Right lobe of liver (tissue), 6 donors: ENCODE results near the gene ZNF467. TPM values are rescaled to one million over a fixed set of nuclear protein-coding genes. Genes with fewer than 3 reads are reported as not detected.
A peak's percentile ranks its signal among the peaks of the same experiment; 100 is the strongest.

Source experiments
- ATAC-seq, 4 donors: fragments of 200-7000 bp; cut with Tn5 transposase; one replicate each; pipeline ENCODE4 v1.9.1; 2020; ENCODE audit warnings: mild to moderate bottlenecking in 4 of 4, moderate library complexity in 4 of 4
- DNase-seq, 3 donors: peaks; one replicate each; pipeline ENCODE4 v3.0.0-alpha.2; 2020
- H3K27ac ChIP-seq, 3 donors: fragments of 200-600 bp; one replicate each; pipeline ENCODE4 v1.8.0; 2022
- H3K27me3 ChIP-seq, 2 donors: fragments of 200-600 bp; one replicate each; pipeline ENCODE4 v1.8.0; 2022
- H3K36me3 ChIP-seq, 4 donors: fragments of 200-600 bp; sonication (generic) in 1 of 4; one replicate each; pipeline versions ENCODE4 v1.5.1 to v1.8.0; 2017 to 2022; ENCODE audit warnings: control low read depth in 1 of 4
- H3K4me1 ChIP-seq, 4 donors: fragments of 200-600 bp; sonication (generic) in 1 of 4; one replicate each; pipeline versions ENCODE4 v1.5.1 to v1.8.0; 2017 to 2022; ENCODE audit warnings: control low read depth in 1 of 4
- H3K4me3 ChIP-seq, 3 donors: fragments of 200-600 bp; one replicate each; pipeline ENCODE4 v1.8.0; 2022
- H3K9me3 ChIP-seq, 4 donors: fragments of 200-600 bp; sonication (generic) in 1 of 4; one replicate each; pipeline versions ENCODE4 v1.5.1 to v1.8.0; 2017 to 2022; ENCODE audit warnings: control low read depth in 1 of 4
- CTCF ChIP-seq, 4 donors: fragments of 200-600 bp in 3 of 4; fragments of 450-650 bp in 1 of 4; IDR thresholded peaks; one replicate each; pipeline versions ENCODE4 v1.5.1 to v1.8.0; 2016 to 2022; ENCODE audit warnings: antibody characterized with exemption in 4 of 4, mild to moderate bottlenecking in 2 of 4
- POLR2A ChIP-seq: fragments of 450-650 bp; IDR thresholded peaks from one replicate; pipeline ENCODE4 v1.6.1; 2017; ENCODE audit warnings: antibody characterized with exemption, mild to moderate bottlenecking
- WGBS: methylation state at CpG from one replicate; pipeline ENCODE4 v1.1.6; 2018; ENCODE audit warnings: low coverage, low lambda C conversion rate; ENCODE audit not compliant: insufficient coverage; ENCODE audit errors: missing lambda C conversion rate; 5-methylcytosine and 5-hydroxymethylcytosine counted together
- intact Hi-C, 2 donors: fragments of 100-400 bp; cut with DNase I; formaldehyde crosslinking; loops; one replicate each; pipeline versions ENCODE4 v1.11.2 to v1.14.1; 2022
- total RNA-seq, 6 experiments: library from RNA; depleted of rRNA in 2 of 6; stranded (reverse); fragments of >200 nt in 2 of 6; fragmentation: NEBNext Ultra II Directional in 3 of 6; extraction: Animal tissue kit (Norgen Biotek cat#: 25700) in 3 of 6; gene quantifications; one replicate each; pipeline versions ENCODE4 v1.1.0 to v1.2.4, GENCODE V29; 2016 to 2023
- donor health status: DM: no; HTN: yes; CAD: no.
- donor health status: DM: no; HTN: no; CAD: no.
- donor health status: DM: no; HTN: no; CAD: no.
- donor health status: DM: no; HTN: yes; CAD: no.
- donor health status: DM: no; HTN: yes; CAD: no.

ZNF467 gene
- total RNA-seq, 6 experiments from 2014 or later: 3.6 to 14.6 (median 5.8) TPM

- Histone ChIP-seq H3K36me3 (no peaks in the 10 kb centered on the region), H3K4me3 (no peak overlapping the region), H3K9me3 (no peaks in the 10 kb centered on the region), H3K27ac (no peak overlapping the region), H3K27me3 (no peaks in the 10 kb centered on the region), H3K4me1 (peaks cover 0 to 10% (median 4%) of the 10 kb centered on the region in 4 donors)
- WGBS: 83% methylated on average over 3 of the region's 7 CpGs
- intact Hi-C loops: no loop called here
- ATAC-seq: no peak
- TF ChIP-seq POLR2A: no peak
- DNase-seq: peak in 1 of 3 donors; percentile 39
Measured at GRCh38 chr7:149819961-149820340, 46.6 kb upstream of the ZNF467 start.

DNA sequence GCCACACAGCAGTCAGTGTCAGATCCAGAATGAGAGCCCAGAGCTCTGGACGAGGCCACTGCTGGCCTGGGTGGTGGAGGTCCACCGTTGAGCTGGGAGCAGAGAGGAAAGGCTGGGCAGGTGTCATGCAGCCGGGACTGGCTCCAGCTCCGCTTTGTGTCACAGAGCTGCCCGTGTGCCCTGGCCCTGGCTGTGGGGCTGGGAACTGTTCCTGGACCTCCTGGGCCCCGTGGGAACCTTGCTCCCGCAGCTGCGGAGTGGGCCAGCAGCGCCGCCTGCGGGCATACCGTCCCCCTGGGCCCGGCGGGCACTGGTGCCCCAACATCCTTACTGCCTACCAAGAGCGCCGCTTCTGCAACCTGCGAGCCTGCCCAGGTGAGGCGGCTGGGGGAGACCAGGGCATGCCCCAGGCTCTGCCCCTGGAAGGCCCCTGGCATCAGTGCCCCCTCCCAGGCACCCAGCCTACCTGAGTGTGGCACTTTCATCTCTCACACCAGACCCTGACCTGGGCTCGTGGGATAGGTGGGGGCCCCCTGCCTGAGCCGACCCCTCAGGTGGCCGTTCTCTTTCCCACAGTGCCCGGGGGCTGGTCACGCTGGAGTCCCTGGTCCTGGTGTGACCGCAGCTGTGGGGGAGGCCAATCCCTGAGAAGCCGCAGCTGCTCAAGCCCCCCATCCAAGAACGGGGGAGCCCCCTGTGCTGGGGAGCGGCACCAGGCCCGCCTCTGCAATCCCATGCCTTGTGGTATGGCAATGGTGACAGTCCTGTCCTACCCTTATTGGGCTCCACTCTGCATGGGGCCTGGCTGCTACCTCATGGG lies 46.0 kb upstream of the ZNF467 start:
- intact Hi-C loops: no loop called here
- ATAC-seq (no peak), DNase-seq (peak in 2 of 3 donors; percentile 14 to 39)
- TF ChIP-seq CTCF (IDR thresholded peaks at IDR 0.05) (no peak), POLR2A (no peak)
- Histone ChIP-seq H3K4me3 (no peak overlapping the region), H3K4me1 (peaks cover 0 to 10% (median 4%) of the 10 kb centered on the region in 4 donors), H3K9me3 (no peaks in the 10 kb centered on the region), H3K27ac (no peak overlapping the region), H3K27me3 (no peaks in the 10 kb centered on the region), H3K36me3 (no peaks in the 10 kb centered on the region)
- no CpG with 5 or more reads among the region's 28 CpGs for WGBS

- Histone ChIP-seq H3K36me3 (no peaks in the 10 kb centered on the region), H3K27me3 (no peaks in the 10 kb centered on the region), H3K27ac (no peak overlapping the region), H3K4me1 (peaks cover 0 to 10% (median 4%) of the 10 kb centered on the region in 4 donors), H3K4me3 (no peak overlapping the region), H3K9me3 (no peaks in the 10 kb centered on the region)
- ATAC-seq (no peak), DNase-seq (peak in 2 of 3 donors; percentile 11 to 46)
- TF ChIP-seq CTCF (IDR thresholded peaks at IDR 0.05) (no peak), POLR2A (no peak)
- intact Hi-C loops: no loop called here
- no CpG with 5 or more reads among the region's 9 CpGs for WGBS
Measured at GRCh38 chr7:149818536-149818840, 45.1 kb upstream of the ZNF467 start.

- peak in 1 of 3 donors; percentile 50 for DNase-seq
- Histone ChIP-seq H3K4me3 (no peak overlapping the region), H3K27ac (no peak overlapping the region), H3K36me3 (no peaks in the 10 kb centered on the region), H3K27me3 (no peaks in the 10 kb centered on the region), H3K9me3 (no peaks in the 10 kb centered on the region), H3K4me1 (peaks cover 0 to 10% (median 4%) of the 10 kb centered on the region in 4 donors)
- intact Hi-C loops: no loop called here
- no peak for ATAC-seq
- no peak for TF ChIP-seq CTCF (IDR thresholded peaks at IDR 0.05)
- no peak for TF ChIP-seq POLR2A
- WGBS: no CpG with 5 or more reads among the region's 23 CpGs
Measured at GRCh38 chr7:149817836-149818535, 44.6 kb upstream of the ZNF467 start.

- DNase-seq: peak in 1 of 3 donors; percentile 46
- ATAC-seq: no peak
- no peak overlapping the region for H3K27ac ChIP-seq
Measured at GRCh38 chr7:149817301-149817771, 43.9 kb upstream of the ZNF467 start.

More at GRCh38 chr7:149817301-149817771, 43.9 kb upstream of the ZNF467 start:
- H3K4me3 ChIP-seq: no peak overlapping the region
- TF ChIP-seq CTCF (IDR thresholded peaks at IDR 0.05) (no peak), POLR2A (no peak)
- H3K36me3 ChIP-seq: no peaks in the 10 kb centered on the region
- no peaks in the 10 kb centered on the region for H3K27me3 ChIP-seq
- H3K4me1 ChIP-seq: peaks cover 0 to 10% (median 4%) of the 10 kb centered on the region in 4 donors
- no CpG with 5 or more reads among the region's 8 CpGs for WGBS
- intact Hi-C loops: no loop called here
- no peaks in the 10 kb centered on the region for H3K9me3 ChIP-seq
